GM23248 (cell line): ENCODE data around the gene PGBD5. TPM values are rescaled to one million over a fixed set of nuclear protein-coding genes. Genes with fewer than 3 reads are reported as not detected.
A peak's percentile ranks its signal among the peaks of the same experiment; 100 is the strongest.

Experiments
- DNase-seq: peaks from one replicate; pipeline ENCODE4 v3.0.0-alpha.2; 2015
- H2AFZ ChIP-seq: fragments of 200-600 bp; sonication (generic); 2 replicates; pipeline ENCODE4 v1.6.1; 2016; ENCODE audit warnings: antibody characterized with exemption
- H3F3A ChIP-seq: fragments of 200-600 bp; sonication (generic); 2 replicates; pipeline ENCODE4 v1.6.1; 2016; ENCODE audit warnings: mild to moderate bottlenecking, antibody characterized with exemption, mixed run types; ENCODE audit not compliant: insufficient read depth
- H3K27ac ChIP-seq: fragments of 200-600 bp; sonication (generic); 2 replicates; pipeline ENCODE4 v1.5.1; 2016; ENCODE audit warnings: mild to moderate bottlenecking
- H3K27me3 ChIP-seq: fragments of 200-600 bp; sonication (generic); replicated peaks from 2 replicates; pipeline ENCODE4 v1.6.1; 2016; ENCODE audit warnings: mild to moderate bottlenecking; ENCODE audit not compliant: insufficient read depth
- H3K36me3 ChIP-seq: fragments of 200-600 bp; sonication (generic); 2 replicates; pipeline ENCODE4 v1.6.1; 2016; ENCODE audit warnings: low read depth, mild to moderate bottlenecking
- H3K4me1 ChIP-seq: fragments of 200-600 bp; sonication (generic); 2 replicates; pipeline ENCODE4 v1.6.1; 2016; ENCODE audit warnings: mild to moderate bottlenecking; ENCODE audit not compliant: insufficient read depth
- H3K4me2 ChIP-seq: fragments of 200-600 bp; sonication (generic); one replicate; pipeline ENCODE4 v1.6.1; 2016; ENCODE audit warnings: mild to moderate bottlenecking; ENCODE audit not compliant: unreplicated experiment
- H3K4me3 ChIP-seq: fragments of 200-600 bp; sonication (generic); 2 replicates; pipeline ENCODE4 v1.5.1; 2016; ENCODE audit warnings: mild to moderate bottlenecking
- H3K79me2 ChIP-seq: fragments of 200-600 bp; sonication (generic); 2 replicates; pipeline ENCODE4 v1.6.1; 2016; ENCODE audit warnings: mild to moderate bottlenecking; ENCODE audit not compliant: insufficient read depth
- H3K9ac ChIP-seq: fragments of 200-600 bp; sonication (generic); 2 replicates; pipeline ENCODE4 v1.6.1; 2016; ENCODE audit warnings: mild to moderate bottlenecking
- H3K9me2 ChIP-seq: fragments of 200-600 bp; sonication (generic); 2 replicates; pipeline ENCODE4 v1.6.1; 2016; ENCODE audit warnings: mixed run types, mild to moderate bottlenecking, moderate library complexity; ENCODE audit not compliant: insufficient read depth
- H3K9me3 ChIP-seq: fragments of 200-600 bp; sonication (generic); one replicate; pipeline ENCODE4 v1.6.1; 2017; ENCODE audit warnings: low read depth
- H4K20me1 ChIP-seq: fragments of 200-600 bp; sonication (generic); 2 replicates; pipeline ENCODE4 v1.6.0; 2016; ENCODE audit not compliant: insufficient read depth
- EZH2 ChIP-seq: fragments of 200-600 bp; sonication (generic); IDR thresholded peaks from 2 replicates; pipeline ENCODE4 v1.6.1; 2018; ENCODE audit warnings: antibody characterized with exemption, mild to moderate bottlenecking; ENCODE audit not compliant: insufficient read depth, poor library complexity, severe bottlenecking
- EZH2phosphoT487 ChIP-seq: fragments of 200-600 bp; sonication (generic); IDR thresholded peaks from 2 replicates; pipeline ENCODE4 v1.6.1; 2018; ENCODE audit warnings: antibody characterized with exemption, moderate library complexity, mild to moderate bottlenecking, low read depth; ENCODE audit not compliant: insufficient read depth
- WGBS, 2 experiments: methylation state at CpG; one replicate each; pipeline ENCODE4 v1.1.6; 2015 to 2017; ENCODE audit warnings: low lambda C conversion rate in 2 of 2, low coverage in 1 of 2; ENCODE audit errors: missing lambda C conversion rate in 2 of 2; 5-methylcytosine and 5-hydroxymethylcytosine counted together
- in situ Hi-C: fragments of 300-500 bp; cut with MboI; formaldehyde crosslinking; loops from 2 replicates; pipeline ENCODE4 v1.15.0; 2020
- polyA plus RNA-seq: library from polyadenylated mRNA; unstranded; fragments of >200 nt; fragmentation: Nextera tagmentation; extraction: Ambion mirVana; gene quantifications from 2 replicates; pipeline ENCODE4 v1.2.1, GENCODE V29; 2016
- total RNA-seq: library from RNA; depleted of rRNA; stranded (reverse); fragments of >200 nt; shearing (Covaris generic); gene quantifications from 2 replicates; pipeline ENCODE4 v1.2.3, GENCODE V29; 2014

PGBD5 gene
- total and polyA plus RNA-seq, 2 experiments from 2014 or later, result 0.23 to 0.32 TPM

GRCh38 chr1:230465691-230466090 is 39.6 kb upstream of the PGBD5 start:
- Histone ChIP-seq H2AFZ (no peak overlapping the region), H3K79me2 (no peaks in the 10 kb centered on the region), H3F3A (no peaks in the 10 kb centered on the region), H3K9ac (no peak overlapping the region), H3K9me3 (no peaks in the 10 kb centered on the region), H3K9me2 (no peaks in the 10 kb centered on the region), H3K4me2 (no peak overlapping the region), H3K4me3 (no peak overlapping the region), H3K36me3 (no peaks in the 10 kb centered on the region), H3K27me3 (no peaks in the 10 kb centered on the region), H3K27ac (no peak overlapping the region), H4K20me1 (no peaks in the 10 kb centered on the region), H3K4me1 (no peaks in the 10 kb centered on the region)
- TF ChIP-seq EZH2 (no peak), EZH2phosphoT487 (no peak)
- in situ Hi-C loops, result no loop called here
- WGBS, 2 experiments, result 32% methylated on average over 1 of the region's 1 CpG
- DNase-seq, result no peak

GRCh38 chr1:230464671-230465070 is 38.5 kb upstream of the PGBD5 start:
- no peak for TF ChIP-seq EZH2phosphoT487
- TF ChIP-seq EZH2, result no peak
- Histone ChIP-seq H3K4me1 (0 out of 2 replicates have a peak, but pooled peaks cover 2% of the 10 kb centered on the region), H3K27me3 (no peaks in the 10 kb centered on the region), H2AFZ (no peak overlapping the region), H3K9me2 (no peaks in the 10 kb centered on the region), H4K20me1 (no peaks in the 10 kb centered on the region), H3K4me3 (no peak overlapping the region), H3K9me3 (no peaks in the 10 kb centered on the region), H3F3A (no peaks in the 10 kb centered on the region), H3K27ac (no peak overlapping the region), H3K4me2 (no peak overlapping the region), H3K79me2 (no peaks in the 10 kb centered on the region), H3K9ac (no peak overlapping the region), H3K36me3 (no peaks in the 10 kb centered on the region)
- in situ Hi-C loops, result no loop called here
- WGBS, 2 experiments, result 44 to 45% methylated on average over 4 of the region's 4 CpGs
- peak; percentile 22 for DNase-seq

- Histone ChIP-seq H3K27ac (no peak overlapping the region), H3K9ac (no peak overlapping the region), H3K9me3 (no peaks in the 10 kb centered on the region), H3K36me3 (no peaks in the 10 kb centered on the region), H3K27me3 (no peaks in the 10 kb centered on the region), H3F3A (peaks cover 5% of the 10 kb centered on the region; the same call in 1 of the 2 replicates), H3K4me3 (no peak overlapping the region), H3K4me1 (peaks cover 10% of the 10 kb centered on the region), H3K9me2 (no peaks in the 10 kb centered on the region), H3K4me2 (no peak overlapping the region), H3K79me2 (no peaks in the 10 kb centered on the region), H4K20me1 (no peaks in the 10 kb centered on the region), H2AFZ (no peak overlapping the region)
- in situ Hi-C loops, result no loop called here
- WGBS, 2 experiments, result 31 to 48% methylated on average over 5 of the region's 5 CpGs
- TF ChIP-seq EZH2phosphoT487, result no peak
- TF ChIP-seq EZH2, result no peak
- DNase-seq, result no peak
Measured at GRCh38 chr1:230463760-230464159, 37.6 kb upstream of the PGBD5 start.

GRCh38 chr1:230463326-230463725 is 37.2 kb upstream of the PGBD5 start:
- Histone ChIP-seq H3K9me2 (no peaks in the 10 kb centered on the region), H3K9me3 (no peaks in the 10 kb centered on the region), H3K4me1 (peaks cover 14% of the 10 kb centered on the region), H4K20me1 (no peaks in the 10 kb centered on the region), H3F3A (peaks cover 7% of the 10 kb centered on the region; the same call in 1 of the 2 replicates), H3K9ac (no peak overlapping the region), H3K79me2 (no peaks in the 10 kb centered on the region), H2AFZ (no peak overlapping the region), H3K4me3 (no peak overlapping the region), H3K36me3 (no peaks in the 10 kb centered on the region), H3K27ac (no peak overlapping the region), H3K27me3 (no peaks in the 10 kb centered on the region), H3K4me2 (no peak overlapping the region)
- 63 to 65% methylated on average over 2 of the region's 2 CpGs for WGBS, 2 experiments
- TF ChIP-seq EZH2phosphoT487 (no peak), EZH2 (no peak)
- DNase-seq, result no peak
- in situ Hi-C loops, result no loop called here

GRCh38 chr1:230459465-230459864 is 33.3 kb upstream of the PGBD5 start:
- Histone ChIP-seq H3K4me2 (no peak overlapping the region), H3K79me2 (no peaks in the 10 kb centered on the region), H3K9me2 (no peaks in the 10 kb centered on the region), H2AFZ (no peak overlapping the region), H3K4me1 (peaks cover 17% of the 10 kb centered on the region), H3K4me3 (no peak overlapping the region), H3K9ac (no peak overlapping the region), H3K27me3 (no peaks in the 10 kb centered on the region), H4K20me1 (no peaks in the 10 kb centered on the region), H3F3A (peaks cover 7% of the 10 kb centered on the region; the same call in 1 of the 2 replicates), H3K27ac (peak overlapping the region; percentile 45), H3K36me3 (no peaks in the 10 kb centered on the region), H3K9me3 (no peaks in the 10 kb centered on the region)
- in situ Hi-C loops, result no loop called here
- 1 to 5% methylated on average over 5 of the region's 5 CpGs for WGBS, 2 experiments
- DNase-seq, result peak; percentile 81
- TF ChIP-seq EZH2 (no peak), EZH2phosphoT487 (no peak)
